HEK293 (cell line): ENCODE data around the gene CIP2A.

ENCODE experiments used
- CTCF ChIA-PET: fragments of 350-600 bp; formaldehyde crosslinking; extraction: SDS; loops from one replicate; lab custom pipeline; 2021; ENCODE audit warnings: antibody characterized with exemption; lab: Yijun Ruan, JAX
- POLR2A ChIA-PET: fragments of 300-600 bp; formaldehyde crosslinking; extraction: SDS; loops from one replicate; lab custom pipeline; 2020; ENCODE audit warnings: antibody characterized with exemption, inconsistent platforms; lab: Yijun Ruan, JAX
- H3K27ac ChIP-seq: fragments of 200-500 bp; sonication (Bioruptor generic); 2 replicates; pipeline ENCODE4 v1.5.1; 2014; ENCODE audit warnings: low read depth, low read length, control low read depth, inconsistent platforms; ENCODE audit errors: extremely low read depth
- H3K36me3 ChIP-seq, 2 experiments: fragments of 200-500 bp in 1 of 2; sonication (Bioruptor generic) in 1 of 2; 1 replicate in 1 of 2; 2 replicates in 1 of 2; pipeline ENCODE4 v1.5.1; 2014 to 2017; ENCODE audit warnings: inconsistent platforms in 2 of 2, low read length in 2 of 2; ENCODE audit not compliant: control insufficient read depth in 2 of 2, insufficient read depth in 1 of 2
- H3K4me1 ChIP-seq: fragments of 200-500 bp; sonication (Bioruptor generic); 2 replicates; pipeline ENCODE4 v1.5.1; 2014; ENCODE audit warnings: mild to moderate bottlenecking, low read length, inconsistent platforms; ENCODE audit not compliant: control insufficient read depth, insufficient read depth
- H3K4me3 ChIP-seq: 2 replicates; pipeline ENCODE4 v1.5.1; 2011; ENCODE audit warnings: low read depth, mild to moderate bottlenecking, control low read depth, low read length, moderate library complexity
- H3K9me3 ChIP-seq: fragments of 200-500 bp; sonication (Bioruptor generic); 2 replicates; pipeline ENCODE4 v1.5.1; 2014; ENCODE audit warnings: low read depth, low read length, inconsistent platforms; ENCODE audit not compliant: control insufficient read depth, insufficient read depth
- GLI4 ChIP-seq: fragments of 450-650 bp; formaldehyde crosslinking; IDR thresholded peaks from 2 replicates; pipeline ENCODE4 v1.5.1; 2016; ENCODE audit warnings: missing biosample characterization, missing genetic modification characterization
- ZNF157 ChIP-seq: fragments of 450-650 bp; formaldehyde crosslinking; IDR thresholded peaks from 2 replicates; pipeline ENCODE4 v1.5.1; 2016; ENCODE audit warnings: missing biosample characterization, missing genetic modification characterization
- ZNF214 ChIP-seq: fragments of 450-650 bp; formaldehyde crosslinking; IDR thresholded peaks from 2 replicates; pipeline ENCODE4 v1.5.1; 2017; ENCODE audit warnings: missing biosample characterization, mild to moderate bottlenecking, missing genetic modification characterization, borderline replicate concordance
- ZNF274 ChIP-seq, 2 experiments: fragments of 200-500 bp in 1 of 2; fragments of 450-650 bp in 1 of 2; sonication (Bioruptor generic) in 1 of 2; formaldehyde crosslinking in 1 of 2; IDR thresholded peaks; 2 replicates each; pipeline versions ENCODE4 v1.5.1 to v1.6.1; 2014 to 2016; ENCODE audit warnings: borderline replicate concordance in 1 of 2, inconsistent platforms in 1 of 2, low read length in 1 of 2, missing biosample characterization in 1 of 2, missing genetic modification characterization in 1 of 2
- ZNF366 ChIP-seq: fragments of 450-650 bp; formaldehyde crosslinking; conservative IDR thresholded peaks from 2 replicates; pipeline ENCODE4 v1.5.1; 2016; ENCODE audit warnings: missing biosample characterization, missing genetic modification characterization
- ZNF394 ChIP-seq: fragments of 450-650 bp; formaldehyde crosslinking; IDR thresholded peaks from 2 replicates; pipeline ENCODE4 v1.5.1; 2016; ENCODE audit warnings: missing biosample characterization, missing genetic modification characterization, mild to moderate bottlenecking, moderate library complexity, borderline replicate concordance
- ZNF416 ChIP-seq: fragments of 450-650 bp; formaldehyde crosslinking; IDR thresholded peaks from 2 replicates; pipeline ENCODE4 v1.5.1; 2016; ENCODE audit warnings: missing biosample characterization, missing genetic modification characterization
- ZNF473 ChIP-seq: fragments of 450-650 bp; formaldehyde crosslinking; IDR thresholded peaks from 2 replicates; pipeline ENCODE4 v1.5.1; 2017; ENCODE audit warnings: missing biosample characterization, missing genetic modification characterization
- ZNF501 ChIP-seq: fragments of 450-650 bp; formaldehyde crosslinking; IDR thresholded peaks from 2 replicates; pipeline ENCODE4 v1.5.1; 2016; ENCODE audit warnings: missing biosample characterization, missing genetic modification characterization
- ZNF548 ChIP-seq: fragments of 450-650 bp; formaldehyde crosslinking; IDR thresholded peaks from 2 replicates; pipeline ENCODE4 v1.5.1; 2016; ENCODE audit warnings: missing biosample characterization, missing genetic modification characterization
- ZNF624 ChIP-seq: fragments of 450-650 bp; formaldehyde crosslinking; IDR thresholded peaks from 2 replicates; pipeline ENCODE4 v1.5.1; 2017; ENCODE audit warnings: missing biosample characterization, missing genetic modification characterization
- ZNF626 ChIP-seq: fragments of 450-650 bp; sonication (Bioruptor Pico); formaldehyde crosslinking; IDR thresholded peaks from 2 replicates; pipeline ENCODE4 v1.5.1; 2018; ENCODE audit warnings: missing biosample characterization, missing genetic modification characterization, inconsistent platforms
- ZNF776 ChIP-seq: fragments of 450-650 bp; formaldehyde crosslinking; IDR thresholded peaks from 2 replicates; pipeline ENCODE4 v1.5.0; 2017; ENCODE audit warnings: missing biosample characterization, missing genetic modification characterization, borderline replicate concordance
- ZNF792 ChIP-seq: fragments of 450-650 bp; formaldehyde crosslinking; IDR thresholded peaks from 2 replicates; pipeline ENCODE4 v1.5.1; 2016; ENCODE audit warnings: missing biosample characterization, missing genetic modification characterization
- TF ChIP-seq, protein P1 (sequence below): fragments of 450-650 bp; formaldehyde crosslinking; IDR thresholded peaks from 2 replicates; pipeline ENCODE4 v1.5.1; 2016; ENCODE audit warnings: missing biosample characterization, missing genetic modification characterization, borderline replicate concordance
- TF ChIP-seq, protein P2 (sequence below): fragments of 450-650 bp; formaldehyde crosslinking; IDR thresholded peaks from 2 replicates; pipeline ENCODE4 v1.5.1; 2017; ENCODE audit warnings: missing biosample characterization, missing genetic modification characterization
- TF ChIP-seq, protein P3 (sequence below): fragments of 450-650 bp; formaldehyde crosslinking; IDR thresholded peaks from 2 replicates; pipeline ENCODE4 v1.5.1; 2016; ENCODE audit warnings: missing biosample characterization, missing genetic modification characterization
- TF ChIP-seq, protein P4 (sequence below): fragments of 450-650 bp; formaldehyde crosslinking; conservative IDR thresholded peaks from 2 replicates; pipeline ENCODE4 v1.5.1; 2016; ENCODE audit warnings: low read depth, missing biosample characterization, missing genetic modification characterization

CIP2A gene

DNA sequence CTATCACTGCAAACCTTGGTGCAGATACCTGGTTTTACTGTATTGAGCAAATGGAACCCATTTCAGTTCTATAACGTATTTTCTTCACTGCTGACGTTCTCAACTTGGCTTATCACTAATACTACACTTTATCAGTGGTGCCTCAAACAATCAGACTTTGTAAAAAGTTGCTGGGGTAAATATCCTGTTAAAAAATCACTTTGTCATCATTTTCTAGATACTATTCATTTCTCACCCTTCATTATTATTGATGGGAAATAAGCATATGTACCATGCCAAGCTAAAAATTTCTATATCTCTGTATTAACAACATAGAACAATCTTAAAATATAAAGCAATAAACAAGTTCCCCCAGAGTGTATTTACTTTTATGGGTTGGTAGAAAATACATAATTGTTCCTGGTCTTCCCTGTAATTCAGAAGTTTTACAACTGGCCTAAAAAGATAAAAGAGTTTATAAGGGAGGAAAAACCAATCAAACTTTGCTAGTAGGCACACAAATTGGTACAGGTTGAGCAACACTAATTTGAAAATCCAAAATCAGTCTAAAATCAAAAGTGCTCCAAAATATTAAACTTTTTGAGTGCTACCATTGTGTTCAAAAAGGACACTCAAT lies 33.2 kb downstream of the CIP2A start (continued):
- TF ChIP-seq ZNF394 (tag by site-specific recombination) (no peak), ZNF473 (tag by site-specific recombination) (no peak), ZNF624 (no peak), ZNF626 (tag by site-specific recombination) (no peak), ZNF416 (tag by site-specific recombination) (no peak), GLI4 (tag by site-specific recombination) (no peak)
- TF ChIP-seq, protein P1, sequence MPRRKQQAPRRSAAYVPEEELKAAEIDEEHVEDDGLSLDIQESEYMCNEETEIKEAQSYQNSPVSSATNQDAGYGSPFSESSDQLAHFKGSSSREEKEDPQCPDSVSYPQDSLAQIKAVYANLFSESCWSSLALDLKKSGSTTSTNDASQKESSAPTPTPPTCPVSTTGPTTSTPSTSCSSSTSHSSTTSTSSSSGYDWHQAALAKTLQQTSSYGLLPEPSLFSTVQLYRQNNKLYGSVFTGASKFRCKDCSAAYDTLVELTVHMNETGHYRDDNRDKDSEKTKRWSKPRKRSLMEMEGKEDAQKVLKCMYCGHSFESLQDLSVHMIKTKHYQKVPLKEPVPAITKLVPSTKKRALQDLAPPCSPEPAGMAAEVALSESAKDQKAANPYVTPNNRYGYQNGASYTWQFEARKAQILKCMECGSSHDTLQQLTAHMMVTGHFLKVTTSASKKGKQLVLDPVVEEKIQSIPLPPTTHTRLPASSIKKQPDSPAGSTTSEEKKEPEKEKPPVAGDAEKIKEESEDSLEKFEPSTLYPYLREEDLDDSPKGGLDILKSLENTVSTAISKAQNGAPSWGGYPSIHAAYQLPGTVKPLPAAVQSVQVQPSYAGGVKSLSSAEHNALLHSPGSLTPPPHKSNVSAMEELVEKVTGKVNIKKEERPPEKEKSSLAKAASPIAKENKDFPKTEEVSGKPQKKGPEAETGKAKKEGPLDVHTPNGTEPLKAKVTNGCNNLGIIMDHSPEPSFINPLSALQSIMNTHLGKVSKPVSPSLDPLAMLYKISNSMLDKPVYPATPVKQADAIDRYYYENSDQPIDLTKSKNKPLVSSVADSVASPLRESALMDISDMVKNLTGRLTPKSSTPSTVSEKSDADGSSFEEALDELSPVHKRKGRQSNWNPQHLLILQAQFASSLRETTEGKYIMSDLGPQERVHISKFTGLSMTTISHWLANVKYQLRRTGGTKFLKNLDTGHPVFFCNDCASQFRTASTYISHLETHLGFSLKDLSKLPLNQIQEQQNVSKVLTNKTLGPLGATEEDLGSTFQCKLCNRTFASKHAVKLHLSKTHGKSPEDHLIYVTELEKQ (tag by site-specific recombination): no peak
- TF ChIP-seq, protein P2, sequence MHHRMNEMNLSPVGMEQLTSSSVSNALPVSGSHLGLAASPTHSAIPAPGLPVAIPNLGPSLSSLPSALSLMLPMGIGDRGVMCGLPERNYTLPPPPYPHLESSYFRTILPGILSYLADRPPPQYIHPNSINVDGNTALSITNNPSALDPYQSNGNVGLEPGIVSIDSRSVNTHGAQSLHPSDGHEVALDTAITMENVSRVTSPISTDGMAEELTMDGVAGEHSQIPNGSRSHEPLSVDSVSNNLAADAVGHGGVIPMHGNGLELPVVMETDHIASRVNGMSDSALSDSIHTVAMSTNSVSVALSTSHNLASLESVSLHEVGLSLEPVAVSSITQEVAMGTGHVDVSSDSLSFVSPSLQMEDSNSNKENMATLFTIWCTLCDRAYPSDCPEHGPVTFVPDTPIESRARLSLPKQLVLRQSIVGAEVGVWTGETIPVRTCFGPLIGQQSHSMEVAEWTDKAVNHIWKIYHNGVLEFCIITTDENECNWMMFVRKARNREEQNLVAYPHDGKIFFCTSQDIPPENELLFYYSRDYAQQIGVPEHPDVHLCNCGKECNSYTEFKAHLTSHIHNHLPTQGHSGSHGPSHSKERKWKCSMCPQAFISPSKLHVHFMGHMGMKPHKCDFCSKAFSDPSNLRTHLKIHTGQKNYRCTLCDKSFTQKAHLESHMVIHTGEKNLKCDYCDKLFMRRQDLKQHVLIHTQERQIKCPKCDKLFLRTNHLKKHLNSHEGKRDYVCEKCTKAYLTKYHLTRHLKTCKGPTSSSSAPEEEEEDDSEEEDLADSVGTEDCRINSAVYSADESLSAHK (tag by site-specific recombination): no peak
- TF ChIP-seq, protein P3, sequence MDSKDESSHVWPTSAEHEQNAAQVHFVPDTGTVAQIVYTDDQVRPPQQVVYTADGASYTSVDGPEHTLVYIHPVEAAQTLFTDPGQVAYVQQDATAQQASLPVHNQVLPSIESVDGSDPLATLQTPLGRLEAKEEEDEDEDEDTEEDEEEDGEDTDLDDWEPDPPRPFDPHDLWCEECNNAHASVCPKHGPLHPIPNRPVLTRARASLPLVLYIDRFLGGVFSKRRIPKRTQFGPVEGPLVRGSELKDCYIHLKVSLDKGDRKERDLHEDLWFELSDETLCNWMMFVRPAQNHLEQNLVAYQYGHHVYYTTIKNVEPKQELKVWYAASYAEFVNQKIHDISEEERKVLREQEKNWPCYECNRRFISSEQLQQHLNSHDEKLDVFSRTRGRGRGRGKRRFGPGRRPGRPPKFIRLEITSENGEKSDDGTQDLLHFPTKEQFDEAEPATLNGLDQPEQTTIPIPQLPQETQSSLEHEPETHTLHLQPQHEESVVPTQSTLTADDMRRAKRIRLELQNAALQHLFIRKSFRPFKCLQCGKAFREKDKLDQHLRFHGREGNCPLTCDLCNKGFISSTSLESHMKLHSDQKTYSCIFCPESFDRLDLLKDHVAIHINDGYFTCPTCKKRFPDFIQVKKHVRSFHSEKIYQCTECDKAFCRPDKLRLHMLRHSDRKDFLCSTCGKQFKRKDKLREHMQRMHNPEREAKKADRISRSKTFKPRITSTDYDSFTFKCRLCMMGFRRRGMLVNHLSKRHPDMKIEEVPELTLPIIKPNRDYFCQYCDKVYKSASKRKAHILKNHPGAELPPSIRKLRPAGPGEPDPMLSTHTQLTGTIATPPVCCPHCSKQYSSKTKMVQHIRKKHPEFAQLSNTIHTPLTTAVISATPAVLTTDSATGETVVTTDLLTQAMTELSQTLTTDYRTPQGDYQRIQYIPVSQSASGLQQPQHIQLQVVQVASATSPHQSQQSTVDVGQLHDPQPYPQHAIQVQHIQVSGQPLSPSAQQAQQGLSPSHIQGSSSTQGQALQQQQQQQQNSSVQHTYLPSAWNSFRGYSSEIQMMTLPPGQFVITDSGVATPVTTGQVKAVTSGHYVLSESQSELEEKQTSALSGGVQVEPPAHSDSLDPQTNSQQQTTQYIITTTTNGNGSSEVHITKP (tag by site-specific recombination): no peak
- TF ChIP-seq, protein P4, sequence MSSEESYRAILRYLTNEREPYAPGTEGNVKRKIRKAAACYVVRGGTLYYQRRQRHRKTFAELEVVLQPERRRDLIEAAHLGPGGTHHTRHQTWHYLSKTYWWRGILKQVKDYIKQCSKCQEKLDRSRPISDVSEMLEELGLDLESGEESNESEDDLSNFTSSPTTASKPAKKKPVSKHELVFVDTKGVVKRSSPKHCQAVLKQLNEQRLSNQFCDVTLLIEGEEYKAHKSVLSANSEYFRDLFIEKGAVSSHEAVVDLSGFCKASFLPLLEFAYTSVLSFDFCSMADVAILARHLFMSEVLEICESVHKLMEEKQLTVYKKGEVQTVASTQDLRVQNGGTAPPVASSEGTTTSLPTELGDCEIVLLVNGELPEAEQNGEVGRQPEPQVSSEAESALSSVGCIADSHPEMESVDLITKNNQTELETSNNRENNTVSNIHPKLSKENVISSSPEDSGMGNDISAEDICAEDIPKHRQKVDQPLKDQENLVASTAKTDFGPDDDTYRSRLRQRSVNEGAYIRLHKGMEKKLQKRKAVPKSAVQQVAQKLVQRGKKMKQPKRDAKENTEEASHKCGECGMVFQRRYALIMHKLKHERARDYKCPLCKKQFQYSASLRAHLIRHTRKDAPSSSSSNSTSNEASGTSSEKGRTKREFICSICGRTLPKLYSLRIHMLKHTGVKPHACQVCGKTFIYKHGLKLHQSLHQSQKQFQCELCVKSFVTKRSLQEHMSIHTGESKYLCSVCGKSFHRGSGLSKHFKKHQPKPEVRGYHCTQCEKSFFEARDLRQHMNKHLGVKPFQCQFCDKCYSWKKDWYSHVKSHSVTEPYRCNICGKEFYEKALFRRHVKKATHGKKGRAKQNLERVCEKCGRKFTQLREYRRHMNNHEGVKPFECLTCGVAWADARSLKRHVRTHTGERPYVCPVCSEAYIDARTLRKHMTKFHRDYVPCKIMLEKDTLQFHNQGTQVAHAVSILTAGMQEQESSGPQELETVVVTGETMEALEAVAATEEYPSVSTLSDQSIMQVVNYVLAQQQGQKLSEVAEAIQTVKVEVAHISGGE (tag by site-specific recombination): no peak

DNA sequence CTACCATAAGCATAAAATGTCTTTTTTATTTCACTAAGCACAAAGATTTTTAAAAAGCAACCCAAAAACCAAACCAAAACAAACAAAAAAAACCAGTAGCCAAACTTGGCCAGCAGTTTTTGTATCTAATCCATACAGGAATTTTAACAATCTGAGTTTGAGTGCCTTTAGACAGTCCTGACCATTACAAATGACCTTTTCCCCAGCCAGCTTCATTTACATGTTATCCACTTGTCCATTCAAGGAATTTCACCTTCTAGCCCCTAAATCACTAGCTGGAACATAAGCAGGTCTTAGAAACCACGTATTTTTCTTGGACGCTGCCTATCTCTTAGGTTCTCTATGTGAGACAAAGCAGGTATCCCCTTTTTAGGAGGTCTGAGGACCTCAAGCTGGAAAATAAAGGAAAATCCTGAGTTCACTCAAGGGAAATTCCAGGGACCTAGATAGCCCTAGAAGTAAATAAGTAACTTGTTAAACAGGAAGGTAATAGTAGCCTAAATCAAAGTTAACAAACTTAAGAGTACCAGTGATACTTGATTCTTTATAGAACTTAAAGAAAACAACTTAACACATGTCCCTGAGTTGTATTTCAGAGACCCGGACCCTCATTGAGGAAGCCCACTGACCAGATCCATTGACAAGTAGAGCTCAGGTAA lies 34.2 kb downstream of the CIP2A start:
- no peak overlapping the region for H3K4me3 ChIP-seq
- no peak for TF ChIP-seq ZNF416 (tag by site-specific recombination)
- no peak for TF ChIP-seq ZNF776 (tag by site-specific recombination)
- TF ChIP-seq ZNF501 (tag by site-specific recombination): no peak
- no peak for TF ChIP-seq ZNF792
- no peak for TF ChIP-seq ZNF274 (IDR thresholded peaks at IDR 0.05; ENCODE audit: low read length)
- no peak for TF ChIP-seq ZNF274 (tag by site-specific recombination; IDR thresholded peaks at IDR 0.05; ENCODE audit: borderline replicate concordance)
- no peak for TF ChIP-seq ZNF366 (tag by site-specific recombination)
- TF ChIP-seq ZNF214 (tag by site-specific recombination): no peak
- no peak for TF ChIP-seq ZNF157 (tag by site-specific recombination)
- TF ChIP-seq ZNF548: no peak
- H3K27ac ChIP-seq: no peak overlapping the region
- CTCF ChIA-PET: no interaction called here
- POLR2A ChIA-PET: no interaction called here
- H3K9me3 ChIP-seq: no peaks in the 10 kb centered on the region
- no peaks in the 10 kb centered on the region for H3K4me1 ChIP-seq
- peaks cover 19 to 64% of the 10 kb centered on the region in 2 experiments for H3K36me3 ChIP-seq
